Activated CD4-positive, alpha-beta T cell treated with anti-CD3 and anti-CD28 coated beads for 48 hours (primary cell): ENCODE data around the gene FBXO44.
A peak's percentile ranks its signal among the peaks of the same experiment; 100 is the strongest.

ENCODE experiments used
- DNase-seq: peaks from one replicate; pipeline ENCODE4 v3.0.0-alpha.2; 2020

Gene FBXO44

DNA sequence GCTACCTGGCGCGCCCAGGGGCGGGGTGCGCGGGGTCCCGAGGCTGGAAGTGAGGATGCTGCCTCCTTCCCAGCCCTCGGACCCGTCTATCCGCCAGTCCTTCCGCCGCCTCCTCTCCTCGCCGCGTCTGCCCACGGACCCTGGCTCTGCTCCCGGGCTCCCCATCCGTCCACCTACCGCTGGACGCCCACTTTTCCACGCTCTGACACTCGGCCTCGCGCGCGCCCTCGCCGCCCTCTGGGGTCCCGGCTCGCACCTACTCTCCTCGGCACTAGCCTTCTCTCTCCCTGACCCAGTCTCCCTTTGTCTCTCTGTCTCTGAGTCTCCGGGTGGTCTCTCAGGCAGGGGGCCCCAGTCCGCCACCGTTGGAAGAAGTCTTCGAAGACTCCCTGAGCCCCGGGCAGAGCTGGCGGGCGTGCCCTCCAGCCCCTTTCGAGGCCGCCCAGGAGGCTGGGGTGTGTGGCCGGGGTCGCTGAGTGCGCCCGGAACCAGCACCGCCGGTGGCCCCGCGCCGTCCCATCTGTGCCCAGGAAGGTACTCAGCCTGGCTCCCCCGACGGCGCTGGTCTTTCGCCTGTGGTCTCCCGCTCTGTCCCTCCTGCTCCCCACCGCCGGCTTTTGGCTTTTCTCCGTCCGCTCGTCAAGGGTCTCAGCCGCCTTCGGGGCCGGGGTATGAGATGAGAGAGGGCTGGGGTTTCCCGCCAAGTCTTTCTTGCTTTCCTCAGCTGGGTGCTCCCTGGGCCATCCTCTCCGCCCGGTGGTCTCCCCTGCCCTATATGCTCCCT is 37.4 kb downstream of the FBXO44 start:
- no peak for DNase-seq

DNA sequence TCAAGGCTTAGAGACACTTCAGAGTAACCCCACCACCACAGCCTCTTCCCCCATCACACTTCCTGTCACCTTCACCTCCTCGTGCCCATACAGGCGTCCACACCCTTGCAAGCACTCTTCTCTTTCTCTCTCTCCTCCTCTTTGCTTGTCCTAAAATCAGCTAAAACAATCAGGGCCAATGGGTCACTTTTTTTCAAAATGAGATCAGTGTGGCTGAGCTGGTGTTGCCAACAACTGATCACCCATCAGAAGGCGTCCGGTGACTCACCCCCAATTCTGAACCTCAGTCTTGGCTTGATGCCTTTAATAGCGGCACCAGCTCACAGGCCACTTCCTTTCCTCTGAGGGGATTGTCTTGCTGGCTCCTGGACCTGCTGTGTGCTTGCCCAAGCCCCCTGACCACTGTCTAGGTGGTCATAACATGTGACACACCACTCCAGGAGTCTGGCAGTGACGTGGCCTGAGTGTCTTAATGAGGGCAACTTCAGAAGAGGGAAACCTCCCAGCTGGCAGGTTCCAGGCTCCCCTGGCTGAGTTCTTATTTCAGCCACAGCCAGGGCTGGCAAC is 38.4 kb downstream of the FBXO44 start:
- peak; percentile 59 for DNase-seq

DNA sequence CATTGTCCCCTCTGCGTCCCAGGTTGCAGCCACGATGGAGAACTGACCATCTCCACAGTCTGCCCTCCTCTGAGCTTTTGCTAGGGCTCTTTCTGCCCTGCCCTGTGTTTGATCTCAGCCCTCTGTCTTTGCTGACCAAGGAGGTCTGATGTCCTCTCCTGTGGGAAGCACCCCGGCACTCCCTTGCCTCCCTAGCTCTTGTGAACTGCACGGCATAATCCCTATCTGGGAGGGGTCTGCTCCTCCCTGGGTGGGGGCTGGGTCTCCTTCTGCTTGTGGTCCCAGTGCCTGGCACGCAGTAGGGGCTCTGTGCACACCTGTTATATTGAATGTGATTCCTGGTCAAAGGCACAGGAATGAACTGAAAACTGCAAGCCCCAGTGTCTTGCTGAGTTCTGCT is 39.2 kb downstream of the FBXO44 start:
- no peak for DNase-seq

DNA sequence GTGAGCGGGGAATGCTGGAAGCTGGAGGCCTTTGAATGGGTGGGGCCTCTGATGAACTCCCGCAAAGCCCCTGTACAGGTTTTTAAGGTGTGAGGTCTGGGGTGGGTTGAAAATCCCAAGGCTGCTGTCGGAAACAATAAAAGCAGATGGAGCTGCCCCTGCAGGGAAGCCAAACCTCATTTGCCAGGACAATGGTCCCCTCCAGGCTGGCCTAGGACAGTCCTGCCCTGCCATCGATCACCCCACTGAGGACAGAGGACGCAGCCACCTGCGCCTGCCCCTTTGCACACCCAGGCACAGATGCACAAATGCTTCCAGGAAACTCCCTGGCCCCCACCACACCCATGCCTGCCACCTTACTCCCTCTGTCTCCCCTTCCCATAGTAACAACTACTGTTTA is 41.2 kb downstream of the FBXO44 start:
- no peak for DNase-seq

DNA sequence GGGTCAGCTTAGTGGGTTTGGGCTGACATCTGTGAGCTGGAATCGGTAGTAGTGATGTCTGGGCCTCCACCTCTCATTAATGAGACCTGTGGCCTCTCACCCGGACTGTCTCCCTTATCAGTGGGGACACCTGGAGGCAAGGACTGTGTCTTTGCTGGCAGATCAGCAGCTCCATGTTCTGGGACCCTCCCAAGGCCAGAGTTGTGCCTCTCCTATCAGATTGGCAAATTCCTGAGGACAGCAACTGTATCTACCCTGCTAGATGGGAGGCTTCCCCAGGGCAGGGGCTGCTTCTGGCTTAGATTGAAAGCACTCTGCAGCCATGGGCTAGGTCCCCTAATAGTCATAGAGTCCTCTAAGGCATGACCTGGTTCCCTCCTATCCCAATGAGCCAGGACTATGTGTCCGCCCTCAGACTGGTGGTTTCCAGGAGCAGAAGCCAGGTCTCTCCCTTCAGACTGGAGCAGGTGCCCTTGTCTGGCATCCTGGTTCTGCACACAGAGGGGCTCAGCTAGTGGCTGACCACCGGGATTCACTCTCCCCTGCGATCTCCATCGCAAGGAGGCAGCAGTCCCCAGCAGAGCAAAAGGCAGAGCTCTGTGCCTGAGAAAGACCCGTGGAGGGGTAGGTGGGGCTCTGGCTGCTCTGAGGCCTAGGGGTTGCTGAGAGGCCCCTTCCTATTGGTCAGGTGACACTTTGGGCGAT is 42.7 kb downstream of the FBXO44 start:
- no peak for DNase-seq

DNA sequence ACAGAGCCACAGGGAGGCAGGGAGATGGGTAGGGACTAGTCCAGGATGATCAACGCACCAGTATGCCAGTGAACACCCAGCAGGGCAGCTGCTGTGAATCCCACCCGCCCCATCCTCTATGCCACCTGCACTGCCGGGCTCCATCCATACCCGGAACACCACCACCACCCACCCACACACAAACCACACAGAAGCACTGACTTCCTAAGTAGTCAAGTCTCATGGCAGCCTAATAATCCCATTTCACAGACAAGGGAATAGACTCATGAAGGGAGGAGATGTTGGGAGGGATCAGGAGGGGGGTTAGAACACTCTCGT is 43.2 kb downstream of the FBXO44 start:
- no peak for DNase-seq

DNA sequence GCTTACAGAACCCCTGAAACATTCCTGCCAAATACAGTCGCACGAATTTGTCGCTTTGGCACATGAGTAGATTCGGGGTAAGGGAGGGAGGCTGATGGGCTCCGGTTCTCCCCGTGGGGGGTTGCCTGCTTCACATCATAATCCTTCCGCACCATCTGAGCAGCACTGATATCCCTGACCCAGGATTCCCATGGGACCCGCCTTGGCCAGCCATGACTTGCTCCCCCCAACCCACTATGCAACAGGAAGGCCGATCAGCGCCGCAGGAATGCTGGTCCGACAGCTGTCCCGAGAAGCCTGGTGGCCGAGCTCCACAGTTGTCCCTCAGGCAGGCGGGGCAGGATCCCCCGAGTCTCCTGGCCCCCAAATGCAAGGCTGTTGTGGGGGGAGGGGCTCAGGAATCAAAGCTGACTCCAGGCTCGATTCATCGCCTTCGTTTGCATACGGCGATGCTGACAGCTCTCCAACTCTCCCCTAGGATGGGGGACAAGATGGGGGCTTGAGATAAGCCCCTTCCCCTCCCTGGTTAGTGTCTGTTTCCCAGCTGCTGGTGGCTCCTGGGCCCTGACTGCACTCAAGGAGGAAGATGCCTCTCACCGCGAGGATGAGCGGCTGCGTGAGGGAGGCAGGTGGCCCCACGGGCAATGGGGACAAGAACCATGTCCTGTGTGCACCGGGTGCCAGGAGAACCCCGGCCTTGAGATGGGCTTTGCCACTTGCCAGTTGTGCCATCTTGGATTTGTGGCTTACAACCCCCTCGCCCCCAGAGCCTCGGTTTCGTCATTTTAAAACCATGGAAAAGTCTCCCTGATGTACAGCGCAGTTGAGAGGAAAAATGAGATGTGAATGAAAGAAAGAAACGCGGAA is 46.2 kb downstream of the FBXO44 start:
- no peak for DNase-seq

DNA sequence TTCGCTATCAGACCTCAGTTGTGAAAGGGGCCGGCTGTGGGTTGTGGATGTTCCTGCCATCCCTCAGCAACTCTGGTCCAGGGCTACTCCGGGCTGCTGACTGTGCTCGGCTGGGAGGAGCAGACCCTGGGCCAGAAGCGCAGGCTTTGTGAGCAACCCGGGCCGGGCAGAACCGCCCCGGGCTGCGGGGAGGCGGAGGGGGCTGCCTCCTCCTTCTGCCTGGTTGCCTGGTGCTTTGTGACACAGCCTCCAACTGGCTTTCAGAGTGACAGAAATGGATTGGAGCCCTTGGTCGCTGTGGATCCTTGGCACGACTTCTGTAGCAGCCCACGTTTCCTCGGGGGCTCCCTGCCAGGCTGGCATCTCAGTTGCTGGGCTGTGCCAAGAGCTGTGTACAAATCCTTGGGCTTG is 46.9 kb downstream of the FBXO44 start:
- DNase-seq: no peak

DNA sequence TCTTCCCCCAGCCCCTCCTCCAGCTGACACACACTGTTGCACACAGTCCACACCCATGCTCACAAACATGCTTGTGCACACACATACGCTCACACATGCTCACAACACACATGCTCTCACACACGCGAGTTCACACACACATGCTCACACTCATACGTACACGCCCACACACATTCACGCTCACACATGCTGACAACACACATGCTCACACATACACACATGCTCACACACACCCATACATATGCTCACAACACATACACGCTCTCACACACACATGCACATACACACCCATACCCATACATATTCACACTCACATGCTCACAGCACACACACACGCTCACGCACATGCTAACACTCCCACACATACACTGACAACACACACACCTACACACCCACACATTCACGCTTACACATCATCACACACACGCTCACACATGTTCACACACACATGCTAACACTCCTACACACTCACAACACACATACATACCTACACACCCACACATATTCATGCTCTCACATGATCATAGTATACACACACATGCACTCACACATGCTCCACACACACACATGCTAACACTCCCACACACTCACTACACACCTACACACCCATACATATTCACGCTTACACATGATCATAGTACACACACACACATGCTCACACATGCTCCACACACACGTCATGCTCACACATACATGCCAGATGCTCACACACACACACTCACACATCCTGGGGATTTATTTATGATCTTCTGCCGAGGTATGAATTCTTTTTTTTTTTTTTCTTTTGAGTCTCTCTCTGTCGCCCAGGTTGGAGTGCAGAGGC is 47.5 kb downstream of the FBXO44 start:
- no peak for DNase-seq

DNA sequence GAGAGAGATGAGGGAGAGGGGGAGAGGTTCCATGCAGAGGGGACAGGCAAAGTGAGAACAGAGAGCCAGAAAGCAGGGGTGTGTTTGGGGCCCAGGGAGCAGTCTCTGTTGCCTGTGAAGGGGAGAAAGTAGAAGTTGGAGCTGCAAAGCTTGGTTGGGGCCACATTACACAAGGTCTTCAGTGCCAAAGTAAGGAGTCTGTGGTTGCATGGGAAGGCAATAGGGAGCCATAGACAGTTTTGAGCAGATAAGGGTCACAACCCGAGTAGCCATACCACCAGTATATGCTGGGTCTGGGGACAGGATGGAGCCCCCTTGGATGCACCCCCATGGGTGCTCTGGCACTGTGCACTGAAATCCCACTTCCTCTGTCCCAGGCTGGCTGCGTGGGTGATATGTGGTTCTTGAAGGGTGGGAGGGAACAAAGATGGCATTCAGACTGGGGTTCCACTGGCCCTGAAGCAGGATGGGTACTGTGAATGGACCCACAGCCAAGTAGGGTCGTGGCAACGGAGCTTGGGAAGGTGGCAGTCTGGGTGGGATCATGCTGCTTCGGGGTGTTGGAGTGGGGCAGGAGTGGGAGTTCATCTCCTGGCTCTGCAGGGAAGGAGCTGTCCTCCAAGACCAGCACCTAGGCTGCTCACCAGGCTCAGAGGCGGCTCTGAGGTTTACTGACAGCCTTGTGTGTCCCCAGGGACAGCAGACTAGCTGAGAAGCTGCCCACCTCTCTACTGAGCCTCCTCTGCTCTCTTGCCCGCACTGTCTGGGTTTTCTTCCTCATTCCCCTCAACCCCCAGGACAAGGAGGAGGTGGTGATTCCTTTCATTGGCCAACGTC is 48.9 kb downstream of the FBXO44 start:
- DNase-seq: no peak

DNA sequence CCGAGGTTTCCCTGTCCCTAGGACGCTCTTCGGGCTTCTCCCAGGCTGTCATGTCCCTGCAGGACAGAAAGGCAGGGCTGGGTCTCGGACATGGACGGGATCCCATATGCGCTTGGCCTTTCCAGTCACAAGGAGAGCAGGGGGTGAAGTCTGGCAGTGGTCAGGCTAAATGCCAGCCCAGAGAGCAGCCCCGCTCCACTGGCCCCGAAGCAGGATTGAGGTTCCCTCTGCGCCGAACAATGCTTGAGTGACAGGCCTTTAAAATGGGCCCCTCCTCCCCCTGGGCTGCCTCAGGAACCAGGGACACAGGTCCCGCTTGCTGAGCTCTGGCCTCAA is 49.5 kb downstream of the FBXO44 start:
- no peak for DNase-seq

DNA sequence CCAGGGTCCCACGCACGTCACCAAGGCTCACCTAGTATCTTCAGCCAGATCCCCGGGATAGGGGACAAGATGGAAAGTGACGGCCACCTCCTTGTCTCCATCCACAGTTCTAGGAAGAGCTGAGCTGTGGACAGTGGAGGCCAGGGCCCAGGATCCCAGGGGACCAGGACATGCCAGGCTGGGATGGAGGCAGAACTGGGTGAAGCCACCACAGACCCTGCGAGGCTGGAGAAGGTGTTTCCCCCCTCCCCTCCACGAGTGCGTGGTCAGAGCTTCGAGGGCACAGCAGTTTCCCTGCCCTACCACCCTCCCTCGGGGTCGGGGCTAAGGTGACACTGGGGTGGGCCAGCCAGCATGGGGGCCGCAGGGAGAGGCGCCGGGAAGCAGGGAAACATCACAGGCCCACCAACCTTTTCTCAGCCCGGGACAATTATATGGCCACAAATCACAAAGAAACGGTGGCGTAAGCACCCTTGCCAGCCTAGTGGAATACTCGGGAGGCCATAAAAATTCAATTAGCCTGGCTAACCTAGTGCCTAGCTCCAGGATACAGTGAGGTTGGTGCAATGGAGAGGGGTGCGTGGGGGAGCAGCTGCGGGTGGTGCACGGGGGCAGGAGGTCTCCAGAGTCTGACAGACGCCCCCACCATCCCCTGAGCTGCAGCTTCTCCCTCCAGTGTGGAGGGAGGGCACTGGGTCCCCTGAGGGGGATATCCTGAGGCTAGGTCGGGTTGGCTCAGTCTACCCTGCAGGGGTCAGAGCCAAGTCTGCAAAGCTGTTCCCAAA is 50.2 kb downstream of the FBXO44 start:
- DNase-seq: no peak

DNA sequence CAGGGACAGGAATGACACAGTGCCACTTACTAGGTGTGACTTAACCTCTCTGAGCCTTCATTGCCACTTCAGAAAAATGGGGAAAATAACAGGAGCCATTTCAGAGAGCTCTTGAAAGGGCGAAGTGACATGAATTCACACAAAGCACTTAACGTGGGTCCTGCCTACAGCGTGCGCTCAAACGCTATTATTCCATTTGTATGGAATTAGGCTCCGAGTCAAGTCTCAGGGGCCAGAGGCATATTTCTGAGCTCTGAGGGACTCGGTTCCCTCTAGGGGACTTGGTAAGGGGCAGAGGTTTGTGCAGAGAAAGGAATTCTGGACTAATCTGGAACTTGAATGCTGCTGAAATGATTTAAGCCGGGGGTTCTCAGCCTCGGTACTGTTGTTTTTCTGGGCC is 50.9 kb downstream of the FBXO44 start:
- DNase-seq: no peak

DNA sequence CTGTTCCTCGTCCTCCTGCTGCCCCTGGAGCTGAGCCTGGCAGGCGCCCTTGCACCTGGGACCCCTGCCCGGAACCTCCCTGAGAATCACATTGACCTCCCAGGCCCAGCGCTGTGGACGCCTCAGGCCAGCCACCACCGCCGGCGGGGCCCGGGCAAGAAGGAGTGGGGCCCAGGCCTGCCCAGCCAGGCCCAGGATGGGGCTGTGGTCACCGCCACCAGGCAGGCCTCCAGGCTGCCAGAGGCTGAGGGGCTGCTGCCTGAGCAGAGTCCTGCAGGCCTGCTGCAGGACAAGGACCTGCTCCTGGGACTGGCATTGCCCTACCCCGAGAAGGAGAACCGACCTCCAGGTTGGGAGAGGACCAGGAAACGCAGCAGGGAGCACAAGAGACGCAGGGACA is 51.6 kb downstream of the FBXO44 start:
- no peak for DNase-seq

DNA sequence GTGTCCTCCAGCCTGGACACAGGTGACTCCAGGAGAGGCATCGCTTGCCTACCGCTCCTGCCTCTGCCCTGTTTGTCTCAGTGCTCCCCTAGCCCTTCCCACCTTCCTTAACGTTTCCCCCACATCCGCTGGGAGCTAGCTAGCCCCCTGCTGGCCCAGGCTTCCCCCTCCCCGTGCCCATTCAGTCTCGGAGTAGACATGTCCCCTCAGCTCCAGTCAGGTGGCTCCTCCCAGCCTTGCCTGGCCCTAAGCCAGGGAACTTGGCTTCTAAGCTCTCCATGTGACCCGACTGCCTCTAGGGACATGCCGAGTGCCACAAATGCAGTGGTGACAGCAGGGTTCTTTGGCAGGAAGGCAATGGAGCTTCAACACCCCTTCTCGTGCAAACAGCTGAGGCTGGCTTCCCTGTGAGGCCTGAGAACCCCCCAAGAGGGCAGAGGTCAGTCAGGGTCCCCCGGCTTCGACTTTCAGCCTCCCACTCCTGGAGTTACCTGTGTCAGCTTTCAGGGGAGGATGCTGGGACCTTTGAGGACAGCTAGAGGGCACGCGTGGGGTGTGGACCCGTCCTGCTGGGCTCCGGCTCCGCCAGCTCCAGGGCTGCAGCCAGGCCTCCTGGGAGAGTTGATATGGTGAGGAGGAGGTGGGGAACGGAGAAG is 53.1 kb downstream of the FBXO44 start:
- DNase-seq: no peak

DNA sequence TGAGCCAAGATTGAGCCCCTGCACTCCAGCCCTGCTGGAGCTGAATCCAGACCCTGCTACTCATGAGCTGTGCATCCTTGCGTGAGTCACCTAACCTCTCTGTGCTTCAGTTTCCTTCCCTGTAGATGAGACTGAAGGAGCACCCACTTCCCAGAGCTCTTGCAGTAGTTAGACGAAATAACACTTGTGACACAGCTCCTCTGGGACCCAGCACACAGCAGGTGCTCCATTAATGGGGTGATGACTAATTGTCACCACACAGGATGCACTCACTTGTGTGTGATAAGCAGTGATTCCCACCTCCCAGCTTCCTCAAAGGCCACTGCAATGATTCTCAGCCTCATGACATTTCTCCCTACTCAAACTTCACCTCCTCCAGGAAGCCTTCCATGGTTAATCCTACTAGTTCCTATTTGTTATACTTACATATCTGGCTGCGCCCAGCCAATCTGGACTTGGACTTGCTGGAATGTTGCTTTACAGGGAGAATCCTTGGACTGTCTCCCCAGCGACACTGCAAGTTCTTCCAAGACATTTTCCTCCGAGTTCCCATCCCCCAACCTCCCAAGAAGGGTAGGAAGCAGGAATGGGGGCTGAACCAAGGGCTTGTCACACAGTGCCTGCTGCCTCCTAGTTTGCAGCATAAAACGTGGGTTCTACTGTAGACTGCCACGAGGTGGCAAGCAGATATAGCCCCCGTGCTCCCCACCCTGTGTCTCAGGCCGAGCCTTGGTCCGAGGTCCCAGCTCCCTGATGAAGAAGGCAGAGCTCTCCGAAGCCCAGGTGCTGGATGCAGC is 54.1 kb downstream of the FBXO44 start:
- no peak for DNase-seq

DNA sequence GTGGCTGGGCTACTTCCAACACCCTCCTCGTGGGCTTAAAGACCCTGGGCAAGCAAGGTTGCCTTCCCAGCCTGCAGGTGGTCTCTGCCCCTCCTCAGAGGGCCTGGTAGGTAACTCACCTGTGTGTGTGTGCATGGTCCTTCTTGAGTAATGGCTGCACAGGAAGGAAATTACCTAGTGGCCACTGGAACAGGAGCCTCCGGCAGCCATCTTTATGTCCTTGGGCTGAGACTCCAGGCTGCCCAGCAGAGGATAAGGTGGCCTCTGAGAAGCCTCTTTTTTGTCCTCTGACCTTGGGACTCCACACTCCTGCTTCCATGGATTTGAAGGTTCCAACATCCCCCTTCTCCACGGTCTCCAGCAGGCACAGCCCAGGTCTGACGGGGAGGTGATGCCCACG is 56.8 kb downstream of the FBXO44 start:
- no peak for DNase-seq

DNA sequence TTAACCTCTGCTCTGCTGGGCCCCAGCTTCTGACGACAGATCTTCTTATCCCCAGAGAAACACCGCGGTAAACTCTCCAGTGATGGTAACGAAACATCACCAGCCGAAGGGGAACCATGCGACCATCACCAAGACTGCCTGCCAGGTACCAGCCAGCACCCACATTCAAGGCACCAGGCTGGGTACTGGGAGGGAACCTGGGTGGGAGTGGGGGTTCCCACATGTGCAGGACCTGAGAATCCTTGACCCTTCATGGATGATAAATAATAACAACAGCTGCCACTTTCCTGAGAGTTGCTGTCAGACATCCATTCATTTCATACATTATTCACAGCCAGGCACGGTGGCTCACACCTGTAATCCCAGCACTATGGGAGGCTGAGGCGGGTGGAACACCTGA is 57.6 kb downstream of the FBXO44 start:
- DNase-seq: no peak
